GM12878 (cell line): Measurements from ENCODE around the gene SHC1. TPM values are rescaled to one million over a fixed set of nuclear protein-coding genes. Genes with fewer than 3 reads are reported as not detected.

ENCODE experiments used
- ASH2L ChIP-seq: fragments of 300-600, 200-600 bp; sonication (generic); IDR thresholded peaks from 2 replicates; pipeline ENCODE4 v1.6.1; 2017; ENCODE audit warnings: low read depth, mild to moderate bottlenecking, borderline replicate concordance
- EED ChIP-seq: sonication (generic); IDR thresholded peaks from 2 replicates; pipeline ENCODE4 v1.6.1; 2016; ENCODE audit warnings: antibody characterized with exemption, low read depth
- EZH2 ChIP-seq: IDR thresholded peaks from 2 replicates; pipeline ENCODE4 v1.6.1; 2012; ENCODE audit warnings: low read depth, mild to moderate bottlenecking, control low read depth, inconsistent platforms, low read length, borderline replicate concordance; ENCODE audit not compliant: control insufficient read depth
- KDM1A ChIP-seq: fragments of 200-600 bp; sonication (generic); IDR thresholded peaks from 2 replicates; pipeline ENCODE4 v1.6.1; 2016; ENCODE audit warnings: borderline replicate concordance
- MTA3 ChIP-seq: IDR thresholded peaks from 2 replicates; pipeline ENCODE4 v1.6.1; 2012; ENCODE audit warnings: low read length, inconsistent platforms, borderline replicate concordance
- NFXL1 ChIP-seq: fragments of 450-650 bp; IDR thresholded peaks from 2 replicates; pipeline ENCODE4 v1.6.1; 2017; ENCODE audit warnings: antibody characterized with exemption, mild to moderate bottlenecking, borderline replicate concordance
- NR2C1 ChIP-seq: fragments of 450-650 bp; IDR thresholded peaks from 2 replicates; pipeline ENCODE4 v1.6.1; 2017; ENCODE audit warnings: antibody characterized with exemption, mild to moderate bottlenecking, moderate library complexity
- POLR2A ChIP-seq: IDR thresholded peaks from 2 replicates; pipeline ENCODE4 v1.6.1; 2011; ENCODE audit warnings: low read depth, mild to moderate bottlenecking, low read length
- POLR2AphosphoS5 ChIP-seq: IDR thresholded peaks from 2 replicates; pipeline ENCODE4 v1.6.1; 2011; ENCODE audit warnings: mild to moderate bottlenecking, low read length, inconsistent platforms
- POU2F2 ChIP-seq: IDR thresholded peaks from 3 replicates; pipeline ENCODE4 v1.6.1; 2011; ENCODE audit warnings: low read depth, mild to moderate bottlenecking, low read length, borderline replicate concordance
- RAD51 ChIP-seq: fragments of 450-650 bp; IDR thresholded peaks from 2 replicates; pipeline ENCODE4 v1.6.1; 2016; ENCODE audit warnings: moderate library complexity, mild to moderate bottlenecking, inconsistent platforms
- SMAD5 ChIP-seq: IDR thresholded peaks from 2 replicates; pipeline ENCODE4 v1.6.1; 2016; ENCODE audit warnings: antibody characterized with exemption, low read depth
- SREBF2 ChIP-seq: IDR thresholded peaks from 2 replicates; pipeline ENCODE4 v1.6.1; 2012; ENCODE audit warnings: mild to moderate bottlenecking, low read length
- YY1 ChIP-seq: IDR thresholded peaks from 2 replicates; pipeline ENCODE4 v1.6.1; 2011; ENCODE audit warnings: low read depth, mild to moderate bottlenecking, low read length
- ZNF207 ChIP-seq: fragments of 450-650 bp; IDR thresholded peaks from 2 replicates; pipeline ENCODE4 v1.6.1; 2014; ENCODE audit warnings: antibody characterized with exemption, mild to moderate bottlenecking, borderline replicate concordance
- ZZZ3 ChIP-seq: IDR thresholded peaks from 2 replicates; pipeline ENCODE4 v1.6.1; 2011; ENCODE audit warnings: low read depth; ENCODE audit not compliant: control insufficient read depth, insufficient read length
- polyA plus RNA-seq, 11 experiments: library from polyadenylated mRNA; depleted of rRNA in 4 of 11; unstranded in 6 of 11; stranded (reverse) in 5 of 11; fragments of >200 nt; fragmentation: Nextera tagmentation in 4 of 11; fragmentation: Illumina TruSeq in 1 of 11; extraction: Ambion mirVana in 4 of 11; extraction: Trizol in 1 of 11; gene quantifications; 1 replicate in 1 of 11; 2 replicates in 10 of 11; pipeline versions ENCODE4 v1.2.1 to v1.2.3, GENCODE V29; 2011 to 2016; ENCODE audit warnings: inconsistent platforms in 2 of 11, missing spikeins in 2 of 11, low read depth in 1 of 11
- total RNA-seq, 4 experiments: library from RNA; depleted of rRNA in 3 of 4; stranded (reverse); fragments of >200 nt in 3 of 4; fragmentation: Illumina TruSeq in 1 of 4; extraction: Trizol in 1 of 4; gene quantifications; 2 replicates each; pipeline versions ENCODE4 v1.2.1 to v1.2.3, GENCODE V29; 2013 to 2021
- TF ChIP-seq, protein P1 (sequence below): fragments of 450-650 bp; IDR thresholded peaks from 2 replicates; pipeline ENCODE4 v1.6.1; 2016; ENCODE audit warnings: mild to moderate bottlenecking
- TF ChIP-seq, protein P2 (sequence below): fragments of 450-650 bp; IDR thresholded peaks from 2 replicates; pipeline ENCODE4 v1.6.1; 2016; ENCODE audit warnings: mild to moderate bottlenecking, moderate library complexity, borderline replicate concordance
- TF ChIP-seq, protein P3 (sequence below): fragments of 450-650 bp; IDR thresholded peaks from 2 replicates; pipeline ENCODE4 v1.6.1; 2017; ENCODE audit warnings: borderline replicate concordance
- TF ChIP-seq, protein P4 (sequence below): fragments of 450-650 bp; IDR thresholded peaks from 2 replicates; pipeline ENCODE4 v1.6.1; 2017; ENCODE audit warnings: antibody characterized with exemption, mild to moderate bottlenecking, moderate library complexity

Gene SHC1
- total and polyA plus RNA-seq, 10 of the 15 experiments (the other 5 are each of a cell fraction or from before 2014, with no cell fraction given) = 2.6 to 49.3 (median 25.2) TPM

DNA sequence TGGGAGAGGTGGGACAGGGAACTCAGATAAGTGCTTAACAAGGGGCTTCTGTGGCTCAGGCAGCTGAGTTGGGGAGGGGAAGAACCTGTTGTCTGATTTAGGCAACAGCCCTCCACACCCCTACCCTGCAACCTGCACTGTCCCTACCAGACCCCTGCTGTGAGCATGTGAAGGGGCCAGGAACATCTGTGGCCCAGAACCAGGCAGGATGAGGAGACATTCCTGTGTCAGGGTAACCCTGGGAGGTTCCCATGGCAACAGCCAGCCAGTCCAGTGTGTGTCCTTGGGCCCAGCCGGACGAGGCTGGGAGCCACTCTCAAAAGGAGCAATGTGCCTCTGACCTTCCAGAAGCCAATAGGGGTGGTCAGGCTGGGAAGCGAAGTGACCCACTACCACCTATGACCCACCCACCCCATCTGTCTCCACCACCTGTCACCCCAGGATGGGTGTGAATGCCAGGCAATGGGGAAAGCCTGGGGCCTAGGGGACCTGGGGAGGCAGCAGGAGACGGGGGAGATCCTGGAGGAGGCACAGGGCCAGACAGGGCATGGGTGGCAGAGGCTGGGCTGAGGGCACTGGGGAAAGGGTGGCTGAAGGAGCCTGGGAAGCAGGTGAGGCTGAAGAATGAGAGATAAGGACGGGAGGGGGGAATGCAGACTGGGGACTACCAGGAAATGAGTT lies 29.1 kb downstream of the SHC1 start (continued):
- 0 out of 3 replicates have a peak, but pooled peaks have one; percentile 5 for TF ChIP-seq POU2F2
- TF ChIP-seq ZZZ3 = no peak
- TF ChIP-seq KDM1A = no peak
- TF ChIP-seq, protein P1, sequence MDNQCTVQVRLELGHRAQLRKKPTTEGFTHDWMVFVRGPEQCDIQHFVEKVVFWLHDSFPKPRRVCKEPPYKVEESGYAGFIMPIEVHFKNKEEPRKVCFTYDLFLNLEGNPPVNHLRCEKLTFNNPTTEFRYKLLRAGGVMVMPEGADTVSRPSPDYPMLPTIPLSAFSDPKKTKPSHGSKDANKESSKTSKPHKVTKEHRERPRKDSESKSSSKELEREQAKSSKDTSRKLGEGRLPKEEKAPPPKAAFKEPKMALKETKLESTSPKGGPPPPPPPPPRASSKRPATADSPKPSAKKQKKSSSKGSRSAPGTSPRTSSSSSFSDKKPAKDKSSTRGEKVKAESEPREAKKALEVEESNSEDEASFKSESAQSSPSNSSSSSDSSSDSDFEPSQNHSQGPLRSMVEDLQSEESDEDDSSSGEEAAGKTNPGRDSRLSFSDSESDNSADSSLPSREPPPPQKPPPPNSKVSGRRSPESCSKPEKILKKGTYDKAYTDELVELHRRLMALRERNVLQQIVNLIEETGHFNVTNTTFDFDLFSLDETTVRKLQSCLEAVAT = 0 out of 2 replicates have a peak, but pooled peaks have one; percentile 13
- TF ChIP-seq ASH2L = no peak
- no peak for TF ChIP-seq SREBF2
- TF ChIP-seq ZNF207 = no peak
- no peak for TF ChIP-seq EED
- TF ChIP-seq RAD51 = no peak
- TF ChIP-seq NFXL1 = no peak
- TF ChIP-seq, protein P2, sequence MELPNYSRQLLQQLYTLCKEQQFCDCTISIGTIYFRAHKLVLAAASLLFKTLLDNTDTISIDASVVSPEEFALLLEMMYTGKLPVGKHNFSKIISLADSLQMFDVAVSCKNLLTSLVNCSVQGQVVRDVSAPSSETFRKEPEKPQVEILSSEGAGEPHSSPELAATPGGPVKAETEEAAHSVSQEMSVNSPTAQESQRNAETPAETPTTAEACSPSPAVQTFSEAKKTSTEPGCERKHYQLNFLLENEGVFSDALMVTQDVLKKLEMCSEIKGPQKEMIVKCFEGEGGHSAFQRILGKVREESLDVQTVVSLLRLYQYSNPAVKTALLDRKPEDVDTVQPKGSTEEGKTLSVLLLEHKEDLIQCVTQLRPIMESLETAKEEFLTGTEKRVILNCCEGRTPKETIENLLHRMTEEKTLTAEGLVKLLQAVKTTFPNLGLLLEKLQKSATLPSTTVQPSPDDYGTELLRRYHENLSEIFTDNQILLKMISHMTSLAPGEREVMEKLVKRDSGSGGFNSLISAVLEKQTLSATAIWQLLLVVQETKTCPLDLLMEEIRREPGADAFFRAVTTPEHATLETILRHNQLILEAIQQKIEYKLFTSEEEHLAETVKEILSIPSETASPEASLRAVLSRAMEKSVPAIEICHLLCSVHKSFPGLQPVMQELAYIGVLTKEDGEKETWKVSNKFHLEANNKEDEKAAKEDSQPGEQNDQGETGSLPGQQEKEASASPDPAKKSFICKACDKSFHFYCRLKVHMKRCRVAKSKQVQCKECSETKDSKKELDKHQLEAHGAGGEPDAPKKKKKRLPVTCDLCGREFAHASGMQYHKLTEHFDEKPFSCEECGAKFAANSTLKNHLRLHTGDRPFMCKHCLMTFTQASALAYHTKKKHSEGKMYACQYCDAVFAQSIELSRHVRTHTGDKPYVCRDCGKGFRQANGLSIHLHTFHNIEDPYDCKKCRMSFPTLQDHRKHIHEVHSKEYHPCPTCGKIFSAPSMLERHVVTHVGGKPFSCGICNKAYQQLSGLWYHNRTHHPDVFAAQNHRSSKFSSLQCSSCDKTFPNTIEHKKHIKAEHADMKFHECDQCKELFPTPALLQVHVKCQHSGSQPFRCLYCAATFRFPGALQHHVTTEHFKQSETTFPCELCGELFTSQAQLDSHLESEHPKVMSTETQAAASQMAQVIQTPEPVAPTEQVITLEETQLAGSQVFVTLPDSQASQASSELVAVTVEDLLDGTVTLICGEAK = 0 out of 2 replicates have a peak, but pooled peaks have one; percentile 40
- no peak for TF ChIP-seq SMAD5
- TF ChIP-seq NR2C1 = no peak
- no peak for TF ChIP-seq YY1
- TF ChIP-seq POLR2AphosphoS5 = peak; percentile 15; the same call in 1 of the 2 replicates
- peak; percentile 64 for TF ChIP-seq POLR2A
- TF ChIP-seq MTA3 = no peak
- TF ChIP-seq, protein P3, sequence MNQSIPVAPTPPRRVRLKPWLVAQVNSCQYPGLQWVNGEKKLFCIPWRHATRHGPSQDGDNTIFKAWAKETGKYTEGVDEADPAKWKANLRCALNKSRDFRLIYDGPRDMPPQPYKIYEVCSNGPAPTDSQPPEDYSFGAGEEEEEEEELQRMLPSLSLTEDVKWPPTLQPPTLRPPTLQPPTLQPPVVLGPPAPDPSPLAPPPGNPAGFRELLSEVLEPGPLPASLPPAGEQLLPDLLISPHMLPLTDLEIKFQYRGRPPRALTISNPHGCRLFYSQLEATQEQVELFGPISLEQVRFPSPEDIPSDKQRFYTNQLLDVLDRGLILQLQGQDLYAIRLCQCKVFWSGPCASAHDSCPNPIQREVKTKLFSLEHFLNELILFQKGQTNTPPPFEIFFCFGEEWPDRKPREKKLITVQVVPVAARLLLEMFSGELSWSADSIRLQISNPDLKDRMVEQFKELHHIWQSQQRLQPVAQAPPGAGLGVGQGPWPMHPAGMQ = no peak
- no peak for TF ChIP-seq EZH2
- TF ChIP-seq, protein P4, sequence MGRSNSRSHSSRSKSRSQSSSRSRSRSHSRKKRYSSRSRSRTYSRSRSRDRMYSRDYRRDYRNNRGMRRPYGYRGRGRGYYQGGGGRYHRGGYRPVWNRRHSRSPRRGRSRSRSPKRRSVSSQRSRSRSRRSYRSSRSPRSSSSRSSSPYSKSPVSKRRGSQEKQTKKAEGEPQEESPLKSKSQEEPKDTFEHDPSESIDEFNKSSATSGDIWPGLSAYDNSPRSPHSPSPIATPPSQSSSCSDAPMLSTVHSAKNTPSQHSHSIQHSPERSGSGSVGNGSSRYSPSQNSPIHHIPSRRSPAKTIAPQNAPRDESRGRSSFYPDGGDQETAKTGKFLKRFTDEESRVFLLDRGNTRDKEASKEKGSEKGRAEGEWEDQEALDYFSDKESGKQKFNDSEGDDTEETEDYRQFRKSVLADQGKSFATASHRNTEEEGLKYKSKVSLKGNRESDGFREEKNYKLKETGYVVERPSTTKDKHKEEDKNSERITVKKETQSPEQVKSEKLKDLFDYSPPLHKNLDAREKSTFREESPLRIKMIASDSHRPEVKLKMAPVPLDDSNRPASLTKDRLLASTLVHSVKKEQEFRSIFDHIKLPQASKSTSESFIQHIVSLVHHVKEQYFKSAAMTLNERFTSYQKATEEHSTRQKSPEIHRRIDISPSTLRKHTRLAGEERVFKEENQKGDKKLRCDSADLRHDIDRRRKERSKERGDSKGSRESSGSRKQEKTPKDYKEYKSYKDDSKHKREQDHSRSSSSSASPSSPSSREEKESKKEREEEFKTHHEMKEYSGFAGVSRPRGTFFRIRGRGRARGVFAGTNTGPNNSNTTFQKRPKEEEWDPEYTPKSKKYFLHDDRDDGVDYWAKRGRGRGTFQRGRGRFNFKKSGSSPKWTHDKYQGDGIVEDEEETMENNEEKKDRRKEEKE = no peak
